Measurements from ENCODE around the gene OSGEP.
"Not testable (repeated sequence)": the region's sequence is repeated elsewhere in the genome, so short reads cannot be mapped to it uniquely, and the experiment has no call there.

DNA sequence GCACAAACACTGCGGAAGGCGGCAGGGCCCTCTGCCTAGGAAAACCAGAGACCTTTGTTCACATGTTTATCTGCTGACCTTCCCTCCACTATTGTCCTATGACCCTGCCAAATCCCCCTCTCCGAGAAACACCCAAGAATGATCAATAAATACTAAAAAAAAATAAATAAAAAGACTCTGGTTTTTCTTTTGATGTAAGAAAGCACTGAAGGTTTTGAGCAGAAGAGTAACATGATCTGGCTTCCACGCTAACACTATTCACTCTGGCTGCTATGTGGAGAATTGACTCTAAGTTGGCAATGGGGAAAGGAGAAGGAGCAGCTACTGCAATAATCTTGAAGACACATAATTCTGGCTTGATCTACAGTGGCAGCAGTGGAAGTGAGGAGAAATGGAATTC, 11.0 kb downstream of the OSGEP start:
- not testable (repeated sequence) for TF ChIP-seq POLR2AphosphoS5, POLR2A (IDR thresholded peaks at IDR 0.05; ENCODE audit: low read depth, low read length)

Data from GM12892 (cell line).